Measurements from ENCODE around the gene CREB1. TPM values are rescaled to one million over a fixed set of nuclear protein-coding genes. Genes with fewer than 3 reads are reported as not detected.

CREB1 gene
- polyA plus RNA-seq, 3 donors: 65.1 to 81.1 (median 77.6) TPM

Other genes with a start within 250 kb of the CREB1 start
- gene METTL21A, start 95.4 kb downstream of the CREB1 start, polyA plus RNA-seq (ENCODE audit: insufficient read length in 3 of 3): 10 to 100 TPM; 27.2 to 34.0 (median 27.4) TPM
- 10 to 100 TPM; 16.3 to 20.7 (median 19.2) TPM for gene CCNYL1, start 181.7 kb downstream of the CREB1 start, polyA plus RNA-seq (ENCODE audit: insufficient read length in 3 of 3)
- gene FZD5, start 239.9 kb downstream of the CREB1 start, polyA plus RNA-seq (ENCODE audit: insufficient read length in 3 of 3): 10 to 100 TPM; 11.7 to 15.4 (median 15.0) TPM